NK-92 (cell line): Measurements from ENCODE around the gene MAP2.

ENCODE experiments used
- DNase-seq: peaks from one replicate; lab custom pipeline; 2025; ENCODE audit not compliant: unreplicated experiment; lab: John Stamatoyannopoulos, UW

MAP2 gene

GRCh38 chr2:209640358-209640757, 216.5 kb downstream of the MAP2 start:
- DNase-seq: no peak

GRCh38 chr2:209642146-209642820, 218.4 kb downstream of the MAP2 start:
- no peak for DNase-seq

GRCh38 chr2:209644842-209645241, 221.0 kb downstream of the MAP2 start:
- no peak for DNase-seq

- DNase-seq: no peak
These were observed 224.9 kb downstream of the MAP2 start for GRCh38 chr2:209648714-209649113.

GRCh38 chr2:209653134-209653533, 229.3 kb downstream of the MAP2 start:
- no peak for DNase-seq

- DNase-seq: no peak
These were observed 237.5 kb downstream of the MAP2 start for GRCh38 chr2:209661286-209661894.

GRCh38 chr2:209662021-209662420, 238.2 kb downstream of the MAP2 start:
- DNase-seq: no peak

- no peak for DNase-seq
These were observed 239.3 kb downstream of the MAP2 start for GRCh38 chr2:209663139-209663538.

GRCh38 chr2:209663656-209664055, 239.8 kb downstream of the MAP2 start:
- no peak for DNase-seq

GRCh38 chr2:209666296-209666695, 242.4 kb downstream of the MAP2 start:
- no peak for DNase-seq

GRCh38 chr2:209671020-209671680, 247.3 kb downstream of the MAP2 start:
- no peak for DNase-seq

GRCh38 chr2:209673811-209674210, 250.0 kb downstream of the MAP2 start:
- DNase-seq: no peak

GRCh38 chr2:209680596-209680995, 256.7 kb downstream of the MAP2 start:
- DNase-seq: no peak

GRCh38 chr2:209681201-209681735, 257.4 kb downstream of the MAP2 start:
- no peak for DNase-seq

GRCh38 chr2:209682646-209683045, 258.8 kb downstream of the MAP2 start:
- DNase-seq: no peak

- no peak for DNase-seq
These were observed 261.5 kb downstream of the MAP2 start for GRCh38 chr2:209685340-209685739.

GRCh38 chr2:209685963-209686362, 262.1 kb downstream of the MAP2 start:
- DNase-seq: no peak

- DNase-seq: no peak
These were observed 262.6 kb downstream of the MAP2 start for GRCh38 chr2:209686448-209686847.

- DNase-seq: no peak
These were observed 263.6 kb downstream of the MAP2 start for GRCh38 chr2:209687323-209687969.

- no peak for DNase-seq
These were observed 264.5 kb downstream of the MAP2 start for GRCh38 chr2:209688385-209688784.

- DNase-seq: no peak
These were observed 266.3 kb downstream of the MAP2 start for GRCh38 chr2:209690029-209690754.
